AG04449 (cell line): ENCODE data around the gene GSE1.

Source experiments
- CTCF ChIA-PET: fragments of 350-600 bp; formaldehyde crosslinking; extraction: SDS; loops from one replicate; lab custom pipeline; 2021; ENCODE audit warnings: antibody characterized with exemption; lab: Yijun Ruan, JAX
- POLR2A ChIA-PET: fragments of 400-600, 350-600 bp; formaldehyde crosslinking; extraction: SDS; loops from one replicate; lab custom pipeline; 2020; ENCODE audit warnings: antibody characterized with exemption, inconsistent platforms; lab: Yijun Ruan, JAX
- DNase-seq: peaks from one replicate; pipeline ENCODE4 v3.0.0-alpha.2; 2010; ENCODE audit warnings: low read depth, low spot score
- H3K4me3 ChIP-seq: 2 replicates; pipeline ENCODE4 v1.5.1; 2011; ENCODE audit warnings: low read depth, mild to moderate bottlenecking, control low read depth, low read length
- TF ChIP-seq, protein P1 (sequence below): IDR thresholded peaks from one replicate; pipeline ENCODE4 v1.5.1; 2011; ENCODE audit warnings: mild to moderate bottlenecking, moderate library complexity, low read length, control low read depth, inconsistent platforms; ENCODE audit not compliant: insufficient read depth; ENCODE audit errors: missing control alignments

The GSE1 gene

DNA sequence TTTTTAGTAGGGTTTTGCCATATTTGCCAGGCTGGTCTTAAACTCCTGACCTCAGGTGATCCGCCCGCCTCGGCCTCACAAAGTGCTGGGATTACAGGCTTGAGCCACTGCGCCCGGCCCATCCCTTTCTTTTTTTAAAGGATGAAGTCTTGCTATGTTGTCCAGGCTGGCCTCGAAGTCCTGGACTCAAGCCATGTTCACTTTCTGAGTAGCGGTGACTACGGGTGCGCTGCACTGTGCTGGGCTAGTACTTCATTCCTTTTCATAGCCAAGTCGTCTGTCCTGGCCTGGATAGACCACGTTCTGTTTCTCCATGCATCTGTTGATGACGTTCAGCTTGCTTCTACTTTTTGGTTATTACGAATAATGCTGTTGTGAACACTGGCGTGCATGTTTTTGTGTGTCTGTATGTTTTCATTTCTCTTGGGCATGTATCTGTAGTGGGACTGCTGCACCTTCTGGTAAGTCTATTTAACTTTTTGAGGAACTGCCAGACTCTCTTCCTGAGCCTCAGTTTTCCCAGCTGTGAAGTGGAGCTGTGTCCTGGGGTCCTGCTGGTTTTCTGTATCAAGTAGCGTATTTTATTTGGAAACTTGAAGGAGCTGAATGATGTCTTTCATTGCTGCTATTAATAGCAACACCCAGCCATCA lies 40.0 kb upstream of the GSE1 start:
- CTCF ChIA-PET: interaction anchor here (0.6 to 2.9 kb wide), 7 partner anchors 9 to 297 kb away, joined by 3 to 12 read pairs (median 4); no protein-coding TSS in a partner anchor
- POLR2A ChIA-PET: no interaction called here
- DNase-seq: no peak

DNA sequence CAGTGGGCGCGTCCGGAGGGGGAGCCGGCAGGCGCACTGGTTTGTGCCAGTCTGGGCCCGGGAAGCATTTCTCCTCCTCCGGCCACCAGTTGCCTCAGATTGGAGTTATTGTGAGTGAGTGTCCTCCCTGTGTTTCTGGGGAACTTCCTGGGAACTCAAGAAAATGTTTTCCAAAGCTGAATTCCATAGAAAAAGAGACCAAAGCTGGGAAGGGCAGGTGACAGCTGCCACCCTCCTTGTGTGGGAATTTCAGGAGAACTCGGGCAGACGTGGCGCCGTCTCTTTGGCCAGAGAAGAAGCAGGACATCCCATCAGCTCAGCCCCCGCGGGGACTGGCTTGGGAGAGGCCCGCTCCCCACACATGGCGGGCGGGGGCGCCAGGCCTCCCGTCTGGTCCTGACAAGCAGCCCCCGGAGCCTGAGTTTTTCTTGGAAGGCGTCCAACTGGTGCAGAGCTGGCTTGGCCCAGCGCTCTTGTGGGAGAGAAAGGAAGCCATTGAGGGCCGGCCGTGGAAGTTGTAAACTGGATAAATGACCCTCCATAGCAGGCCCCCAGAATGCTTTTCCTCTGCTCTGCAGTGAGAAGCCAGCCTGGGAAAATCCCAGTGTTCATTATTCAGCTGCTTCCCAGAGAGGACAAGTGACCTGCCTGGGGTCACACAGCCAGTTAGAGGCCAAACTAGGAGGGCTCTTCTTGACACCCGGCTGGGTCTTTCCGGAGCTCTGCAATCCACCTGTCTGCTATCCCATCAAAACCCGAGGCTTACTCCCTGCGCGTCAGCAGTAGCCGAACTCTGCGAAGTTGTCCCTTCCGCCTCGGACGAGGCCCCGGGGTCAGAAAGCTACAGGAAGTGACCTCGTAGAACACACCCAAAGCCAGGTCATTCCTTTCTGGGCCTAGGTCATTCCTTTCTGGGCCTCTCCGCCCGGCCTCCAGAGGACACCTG lies 39.2 kb upstream of the GSE1 start:
- ChIA-PET CTCF (interaction anchor here (0.7 to 2.9 kb wide), 6 partner anchors 8 to 298 kb away, joined by 4 to 12 read pairs (median 5); no protein-coding TSS in a partner anchor), POLR2A (no interaction called here)
- TF ChIP-seq, protein P1, sequence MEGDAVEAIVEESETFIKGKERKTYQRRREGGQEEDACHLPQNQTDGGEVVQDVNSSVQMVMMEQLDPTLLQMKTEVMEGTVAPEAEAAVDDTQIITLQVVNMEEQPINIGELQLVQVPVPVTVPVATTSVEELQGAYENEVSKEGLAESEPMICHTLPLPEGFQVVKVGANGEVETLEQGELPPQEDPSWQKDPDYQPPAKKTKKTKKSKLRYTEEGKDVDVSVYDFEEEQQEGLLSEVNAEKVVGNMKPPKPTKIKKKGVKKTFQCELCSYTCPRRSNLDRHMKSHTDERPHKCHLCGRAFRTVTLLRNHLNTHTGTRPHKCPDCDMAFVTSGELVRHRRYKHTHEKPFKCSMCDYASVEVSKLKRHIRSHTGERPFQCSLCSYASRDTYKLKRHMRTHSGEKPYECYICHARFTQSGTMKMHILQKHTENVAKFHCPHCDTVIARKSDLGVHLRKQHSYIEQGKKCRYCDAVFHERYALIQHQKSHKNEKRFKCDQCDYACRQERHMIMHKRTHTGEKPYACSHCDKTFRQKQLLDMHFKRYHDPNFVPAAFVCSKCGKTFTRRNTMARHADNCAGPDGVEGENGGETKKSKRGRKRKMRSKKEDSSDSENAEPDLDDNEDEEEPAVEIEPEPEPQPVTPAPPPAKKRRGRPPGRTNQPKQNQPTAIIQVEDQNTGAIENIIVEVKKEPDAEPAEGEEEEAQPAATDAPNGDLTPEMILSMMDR: no peak
- H3K4me3 ChIP-seq: no peak overlapping the region
- DNase-seq: no peak

More for the DNA sequence above, 40.0 kb upstream of the GSE1 start:
- H3K4me3 ChIP-seq: no peak overlapping the region
- TF ChIP-seq, protein P1: no peak

DNA sequence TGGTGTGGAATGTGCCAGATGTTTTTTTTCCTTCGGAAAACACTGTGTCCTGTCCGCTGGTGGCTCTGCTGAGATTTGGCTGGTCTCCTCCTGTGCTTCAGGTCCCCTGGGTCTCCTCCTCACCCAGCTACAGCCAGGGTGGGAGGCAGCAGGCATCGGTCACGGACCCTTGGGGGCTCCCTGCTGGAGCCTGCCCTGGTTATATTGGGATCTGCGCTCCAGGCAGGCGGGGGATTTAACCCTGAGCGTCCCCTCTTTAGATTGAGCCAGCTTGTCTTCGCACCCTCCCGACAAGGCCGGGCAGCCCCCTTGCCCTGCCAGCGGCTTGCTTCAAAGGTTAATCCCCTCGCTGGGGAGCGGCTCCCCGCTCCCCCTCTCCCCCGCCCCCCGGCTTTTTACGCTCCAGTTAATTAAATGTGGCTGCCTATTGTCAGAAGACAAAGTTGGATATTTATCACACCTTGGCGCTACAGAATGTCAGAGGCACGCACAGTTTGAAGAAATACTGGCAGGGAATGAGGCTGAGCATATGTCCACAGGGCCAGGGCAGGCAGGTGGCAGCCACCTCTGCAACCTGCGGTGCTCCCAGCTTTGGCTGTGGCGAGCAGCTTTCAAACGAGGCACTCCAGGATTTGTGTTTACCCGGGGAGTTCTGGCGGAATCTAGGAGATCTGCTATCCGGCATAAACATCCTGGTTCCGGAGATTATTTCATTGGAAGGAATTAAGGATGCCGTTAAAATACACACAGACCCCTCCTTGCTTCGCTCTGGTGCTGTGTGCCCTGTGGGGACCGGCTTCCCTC lies 38.2 kb upstream of the GSE1 start:
- ChIA-PET CTCF (interaction anchor here (0.8 to 2.9 kb wide), 5 partner anchors 11 to 321 kb away, joined by 3 to 12 read pairs (median 7); no protein-coding TSS in a partner anchor), POLR2A (interaction anchor here (0.7 kb wide), 1 partner anchor 173 kb away, joined by 3 read pairs; no protein-coding TSS in a partner anchor)
- TF ChIP-seq, protein P1: no peak
- no peak for DNase-seq
- H3K4me3 ChIP-seq: no peak overlapping the region

DNA sequence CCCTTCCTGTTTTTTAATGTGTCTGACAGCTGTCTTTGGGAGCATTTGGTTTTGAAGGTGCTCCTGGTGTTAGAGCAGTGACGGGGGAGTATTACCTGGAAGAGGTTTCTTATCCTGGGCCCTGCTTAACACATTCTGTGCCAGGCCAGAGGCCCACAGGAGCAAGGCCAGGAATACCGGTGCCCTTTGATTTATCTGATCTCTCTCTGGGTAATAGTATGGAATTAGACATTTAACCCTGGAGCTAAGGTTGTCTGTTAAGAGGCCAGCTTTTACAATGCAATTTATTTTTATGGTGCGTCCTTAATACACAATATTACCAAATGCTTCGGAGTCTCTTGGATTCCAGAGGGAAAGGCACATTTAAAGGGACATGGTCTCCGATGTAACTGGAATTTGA lies 37.2 kb upstream of the GSE1 start:
- ChIA-PET CTCF (interaction anchor here (0.8 to 2.1 kb wide), 6 partner anchors 11 to 322 kb away, joined by 3 to 10 read pairs (median 3); no protein-coding TSS in a partner anchor), POLR2A (interaction anchor here (0.7 kb wide), 1 partner anchor 174 kb away, joined by 3 read pairs; no protein-coding TSS in a partner anchor)
- TF ChIP-seq, protein P1: no peak
- DNase-seq: no peak
- H3K4me3 ChIP-seq: no peak overlapping the region

DNA sequence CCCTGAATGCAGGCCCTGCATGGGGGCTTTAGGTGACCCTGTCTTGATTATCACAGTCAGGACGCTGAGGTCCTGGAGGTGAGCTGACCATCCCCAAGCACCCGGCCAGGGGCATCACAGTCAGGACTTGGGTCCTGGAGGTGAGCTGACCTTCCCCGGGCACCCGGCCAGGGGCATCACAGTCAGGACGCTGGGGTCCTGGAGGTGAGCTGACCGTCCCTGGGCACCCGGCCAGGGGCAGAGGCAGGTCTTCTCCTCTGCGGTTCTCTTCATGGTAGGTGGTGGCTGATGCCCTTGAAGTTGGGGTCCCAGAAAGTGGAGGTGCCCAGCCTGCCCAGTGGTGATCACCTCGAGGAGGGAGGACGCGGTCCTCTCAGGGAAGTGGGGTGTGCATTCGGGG lies 36.2 kb upstream of the GSE1 start:
- POLR2A ChIA-PET: no interaction called here
- CTCF ChIA-PET: interaction anchor here (1.2 to 2.1 kb wide), 4 partner anchors 12 to 34 kb away, joined by 3 to 10 read pairs (median 5); no protein-coding TSS in a partner anchor
- no peak overlapping the region for H3K4me3 ChIP-seq
- no peak for DNase-seq
- TF ChIP-seq, protein P1: no peak
